Coronary artery (tissue), 2 donors: ENCODE data around the gene NTNG2.

Source experiments
- DNase-seq: peaks from one replicate; pipeline ENCODE4 v3.0.0-alpha.2; 2017; ENCODE audit warnings: low spot score
- H3K27ac ChIP-seq, 2 donors: fragments of 200-600 bp; sonication (generic); one replicate each; pipeline ENCODE4 v1.5.1; 2016 to 2019
- H3K4me3 ChIP-seq: fragments of 200-600 bp; sonication (generic); 2 replicates; pipeline ENCODE4 v1.5.1; 2016; ENCODE audit warnings: mild to moderate bottlenecking, moderate library complexity
- TF ChIP-seq, protein P1 (sequence below): fragments of 200-600 bp; sonication (generic); IDR thresholded peaks from one replicate; pipeline ENCODE4 v1.5.1; 2019; ENCODE audit warnings: antibody characterized with exemption

NTNG2 gene

DNA sequence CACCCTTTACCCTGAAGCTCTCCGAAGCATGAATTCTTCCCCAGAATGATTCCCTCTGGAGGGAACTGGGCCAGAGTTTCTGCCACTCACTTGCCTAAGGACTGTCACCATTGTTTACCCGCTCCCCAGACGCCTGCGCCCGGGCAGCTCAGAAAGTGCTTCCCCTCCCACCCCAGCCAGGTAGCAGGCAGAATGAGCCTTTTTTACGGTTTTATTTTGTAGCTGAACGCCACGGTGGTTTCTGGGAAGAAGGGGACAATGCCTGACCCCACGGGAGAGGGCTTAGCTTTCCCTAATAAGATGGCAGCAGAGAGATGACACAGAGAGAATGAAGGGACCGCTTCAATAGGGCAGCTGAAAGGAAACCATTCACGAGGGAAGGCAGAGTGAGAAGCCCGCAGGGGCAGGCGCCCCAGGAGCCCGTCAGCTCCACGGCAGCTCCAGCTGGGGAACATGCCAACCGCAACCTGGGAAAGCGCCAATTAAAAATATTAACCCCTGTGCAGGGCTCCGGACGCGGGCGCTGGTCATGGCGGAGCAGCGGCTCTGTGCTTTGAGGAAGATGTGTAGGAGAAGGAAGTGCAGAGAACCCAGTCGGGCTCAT lies 20.4 kb upstream of the NTNG2 start:
- TF ChIP-seq, protein P1, sequence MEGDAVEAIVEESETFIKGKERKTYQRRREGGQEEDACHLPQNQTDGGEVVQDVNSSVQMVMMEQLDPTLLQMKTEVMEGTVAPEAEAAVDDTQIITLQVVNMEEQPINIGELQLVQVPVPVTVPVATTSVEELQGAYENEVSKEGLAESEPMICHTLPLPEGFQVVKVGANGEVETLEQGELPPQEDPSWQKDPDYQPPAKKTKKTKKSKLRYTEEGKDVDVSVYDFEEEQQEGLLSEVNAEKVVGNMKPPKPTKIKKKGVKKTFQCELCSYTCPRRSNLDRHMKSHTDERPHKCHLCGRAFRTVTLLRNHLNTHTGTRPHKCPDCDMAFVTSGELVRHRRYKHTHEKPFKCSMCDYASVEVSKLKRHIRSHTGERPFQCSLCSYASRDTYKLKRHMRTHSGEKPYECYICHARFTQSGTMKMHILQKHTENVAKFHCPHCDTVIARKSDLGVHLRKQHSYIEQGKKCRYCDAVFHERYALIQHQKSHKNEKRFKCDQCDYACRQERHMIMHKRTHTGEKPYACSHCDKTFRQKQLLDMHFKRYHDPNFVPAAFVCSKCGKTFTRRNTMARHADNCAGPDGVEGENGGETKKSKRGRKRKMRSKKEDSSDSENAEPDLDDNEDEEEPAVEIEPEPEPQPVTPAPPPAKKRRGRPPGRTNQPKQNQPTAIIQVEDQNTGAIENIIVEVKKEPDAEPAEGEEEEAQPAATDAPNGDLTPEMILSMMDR = no peak
- Histone ChIP-seq H3K27ac (no peak overlapping the region), H3K4me3 (peak overlapping the region; percentile 51)
- DNase-seq = no peak

GRCh38 chr9:132141948-132142594 lies 19.8 kb upstream of the NTNG2 start:
- Histone ChIP-seq H3K4me3 (peak overlapping the region; percentile 51), H3K27ac (no peak overlapping the region)
- no peak for DNase-seq
- TF ChIP-seq, protein P1 = no peak

- Histone ChIP-seq H3K27ac (no peak overlapping the region), H3K4me3 (no peak overlapping the region)
- no peak for DNase-seq
- TF ChIP-seq, protein P1 = no peak
Observed at GRCh38 chr9:132142924-132143323, 18.9 kb upstream of the NTNG2 start.

GRCh38 chr9:132143359-132143758 lies 18.5 kb upstream of the NTNG2 start:
- H3K27ac ChIP-seq = no peak overlapping the region
- H3K4me3 ChIP-seq = no peak overlapping the region
- TF ChIP-seq, protein P1 = no peak
- DNase-seq = no peak

DNA sequence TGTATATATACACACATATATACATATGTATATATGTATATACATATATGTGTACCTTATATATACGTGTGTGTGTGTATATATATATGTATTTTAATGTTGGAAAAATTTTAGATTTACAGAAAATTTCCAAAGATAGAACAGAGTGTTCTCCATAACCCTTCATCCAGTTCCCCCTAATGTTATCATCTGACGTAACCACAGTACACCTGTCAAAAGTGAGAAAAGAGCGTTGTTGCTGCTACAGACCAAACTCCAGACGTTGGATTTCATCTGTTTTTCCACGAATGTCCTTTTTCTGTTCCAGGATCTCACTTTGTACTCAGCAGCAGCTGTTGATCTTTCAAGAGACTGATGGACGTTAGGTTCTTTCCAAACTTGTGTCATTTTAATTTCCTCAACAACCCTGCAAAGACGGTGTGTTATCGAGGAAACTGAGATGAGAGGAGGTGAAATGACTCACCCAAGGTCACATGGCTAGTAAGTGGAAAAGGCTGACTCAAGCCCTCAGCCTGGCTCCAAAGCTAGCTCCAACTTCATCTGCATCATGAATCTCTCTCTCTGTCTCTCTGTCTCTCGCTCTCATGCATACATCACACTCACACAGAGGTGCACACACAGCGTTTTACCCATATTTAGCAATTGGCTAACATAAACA lies 17.0 kb upstream of the NTNG2 start:
- no peak for DNase-seq

DNA sequence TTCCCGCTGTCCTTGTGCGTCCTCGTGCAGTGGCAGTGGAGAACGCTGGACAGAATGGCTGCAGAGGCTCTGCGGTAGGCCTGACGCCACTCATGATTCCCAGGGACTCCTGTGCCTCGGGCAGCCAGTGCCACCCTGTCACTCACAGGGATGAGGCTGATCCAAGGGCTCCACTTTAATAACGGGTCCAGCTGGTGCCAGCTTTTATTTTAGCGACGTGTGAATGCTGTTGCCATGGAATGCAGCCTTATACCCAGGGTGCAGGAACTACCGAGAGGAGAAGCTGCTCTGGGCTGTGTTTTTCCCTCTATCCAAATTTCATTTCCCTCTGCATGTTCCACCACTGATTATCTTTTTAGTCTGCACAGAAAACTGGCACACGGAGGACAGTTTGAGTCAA lies 15.8 kb upstream of the NTNG2 start:
- no peak for DNase-seq
- no peak overlapping the region for H3K4me3 ChIP-seq
- TF ChIP-seq, protein P1 = no peak
- H3K27ac ChIP-seq = no peak overlapping the region

More for the DNA sequence above, 17.0 kb upstream of the NTNG2 start:
- no peak overlapping the region for H3K4me3 ChIP-seq
- TF ChIP-seq, protein P1 = no peak
- no peak overlapping the region for H3K27ac ChIP-seq
